Endothelial cell of umbilical vein (primary cell): ENCODE data around the gene ZNF248.

Source experiments
- EZH2 ChIP-seq: IDR thresholded peaks from 2 replicates; pipeline ENCODE4 v1.6.1; 2012; ENCODE audit warnings: borderline replicate concordance, low read depth, mild to moderate bottlenecking, moderate library complexity, low read length, inconsistent platforms; ENCODE audit not compliant: severe bottlenecking
- FOS ChIP-seq: IDR thresholded peaks from 2 replicates; pipeline ENCODE4 v1.6.1; 2011; ENCODE audit warnings: mild to moderate bottlenecking, low read length, moderate library complexity, borderline replicate concordance; ENCODE audit not compliant: insufficient read depth
- JUN ChIP-seq: IDR thresholded peaks from 2 replicates; pipeline ENCODE4 v1.6.1; 2011; ENCODE audit warnings: borderline replicate concordance, low read depth; ENCODE audit not compliant: insufficient read length, insufficient read depth
- MYC ChIP-seq: IDR thresholded peaks from one replicate; pipeline ENCODE4 v1.6.1; 2011; ENCODE audit warnings: mild to moderate bottlenecking, low read depth, low read length
- POLR2A ChIP-seq: IDR thresholded peaks from 2 replicates; pipeline ENCODE4 v1.6.1; 2012; ENCODE audit warnings: low read depth, mild to moderate bottlenecking, control low read depth, low read length
- POLR2AphosphoS5 ChIP-seq: IDR thresholded peaks from 2 replicates; pipeline ENCODE4 v1.6.1; 2012; ENCODE audit warnings: low read depth, mild to moderate bottlenecking, control low read depth, low read length, moderate library complexity; ENCODE audit not compliant: insufficient read depth
- TF ChIP-seq, protein P1 (sequence below), 2 donors: IDR thresholded peaks; 1 replicate in 1 of 2; 2 replicates in 1 of 2; pipeline ENCODE4 v1.5.1; 2011; ENCODE audit warnings: low read length in 2 of 2, mild to moderate bottlenecking in 2 of 2, moderate library complexity in 2 of 2, control low read depth in 1 of 2, inconsistent platforms in 1 of 2, low read depth in 1 of 2; ENCODE audit not compliant: insufficient read depth in 1 of 2; ENCODE audit errors: extremely low read depth in 1 of 2

DNA sequence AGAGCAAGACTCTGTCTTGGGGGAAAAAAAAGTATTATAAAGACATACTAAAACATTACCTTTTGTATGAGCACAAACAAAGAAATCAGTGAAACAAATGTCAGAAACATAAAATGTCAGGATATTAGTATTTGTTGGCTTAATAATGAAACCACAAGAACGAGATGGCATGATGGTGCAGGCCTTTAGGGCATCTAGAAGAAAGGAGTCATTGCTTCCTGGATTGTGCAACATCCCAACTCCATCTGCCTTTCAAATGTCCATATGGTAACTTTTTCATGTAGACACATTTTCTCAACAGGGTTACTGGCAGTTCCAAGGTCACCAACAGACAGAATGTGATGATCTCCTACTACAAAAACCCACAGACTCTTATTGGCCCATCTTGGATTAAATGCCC lies 96.6 kb downstream of the ZNF248 start:
- TF ChIP-seq, protein P1, sequence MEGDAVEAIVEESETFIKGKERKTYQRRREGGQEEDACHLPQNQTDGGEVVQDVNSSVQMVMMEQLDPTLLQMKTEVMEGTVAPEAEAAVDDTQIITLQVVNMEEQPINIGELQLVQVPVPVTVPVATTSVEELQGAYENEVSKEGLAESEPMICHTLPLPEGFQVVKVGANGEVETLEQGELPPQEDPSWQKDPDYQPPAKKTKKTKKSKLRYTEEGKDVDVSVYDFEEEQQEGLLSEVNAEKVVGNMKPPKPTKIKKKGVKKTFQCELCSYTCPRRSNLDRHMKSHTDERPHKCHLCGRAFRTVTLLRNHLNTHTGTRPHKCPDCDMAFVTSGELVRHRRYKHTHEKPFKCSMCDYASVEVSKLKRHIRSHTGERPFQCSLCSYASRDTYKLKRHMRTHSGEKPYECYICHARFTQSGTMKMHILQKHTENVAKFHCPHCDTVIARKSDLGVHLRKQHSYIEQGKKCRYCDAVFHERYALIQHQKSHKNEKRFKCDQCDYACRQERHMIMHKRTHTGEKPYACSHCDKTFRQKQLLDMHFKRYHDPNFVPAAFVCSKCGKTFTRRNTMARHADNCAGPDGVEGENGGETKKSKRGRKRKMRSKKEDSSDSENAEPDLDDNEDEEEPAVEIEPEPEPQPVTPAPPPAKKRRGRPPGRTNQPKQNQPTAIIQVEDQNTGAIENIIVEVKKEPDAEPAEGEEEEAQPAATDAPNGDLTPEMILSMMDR (IDR thresholded peaks at IDR 0.05; ENCODE audit: extremely low read depth in 1 of 2, insufficient read depth in 1 of 2, low read depth in 1 of 2, low read length in 2 of 2) = no peak
- TF ChIP-seq POLR2AphosphoS5 (no peak), POLR2A (no peak), FOS (no peak), JUN (no peak), EZH2 (no peak), MYC (no peak)
